Lower leg skin (tissue), 3 donors: ENCODE data around the gene PPP1R12B.

Experiments
- CTCF ChIP-seq, 3 donors: fragments of 450-650 bp; IDR thresholded peaks; one replicate each; pipeline ENCODE4 v1.5.1; 2016; ENCODE audit warnings: antibody characterized with exemption in 3 of 3, mild to moderate bottlenecking in 3 of 3, moderate library complexity in 2 of 3
- POLR2A ChIP-seq, 2 donors: fragments of 450-650 bp; IDR thresholded peaks; one replicate each; pipeline ENCODE4 v1.6.1; 2016 to 2017; ENCODE audit warnings: antibody characterized with exemption in 2 of 2, mild to moderate bottlenecking in 1 of 2, moderate library complexity in 1 of 2

- TF ChIP-seq CTCF (IDR thresholded peaks at IDR 0.05) = no peak
- TF ChIP-seq POLR2A (IDR thresholded peaks at IDR 0.05) = no peak
These were observed 243.6 kb downstream of the PPP1R12B start for GRCh38 chr1:202592146-202592545.
